ENCODE measurements around the gene PPHLN1.

GRCh38 chr12:42360747-42361403 is 34.9 kb downstream of the PPHLN1 start:
- TF ChIP-seq CTCF (IDR thresholded peaks at IDR 0.05) (no peak), POLR2A (IDR thresholded peaks at IDR 0.05) (no peak)

Measured in sigmoid colon (tissue), 3 donors.